GM23338 (cell line): ENCODE data around the gene ATP13A1. TPM values are rescaled to one million over a fixed set of nuclear protein-coding genes. Genes with fewer than 3 reads are reported as not detected.

Experiments
- polyA plus RNA-seq: library from polyadenylated mRNA; unstranded; fragments of >200 nt; fragmentation: Nextera tagmentation; extraction: Ambion mirVana; gene quantifications from 2 replicates; pipeline ENCODE4 v1.2.1, GENCODE V29; 2016
- small RNA-seq: library from RNA; depleted of rRNA; stranded (forward); fragments of <200 nt; gene quantifications from one replicate; pipeline ENCODE3, GENCODE V24; 2014; ENCODE audit warnings: low replicate concordance
- total RNA-seq: library from RNA; depleted of rRNA; stranded (reverse); fragments of >200 nt; shearing (Covaris generic); gene quantifications from 2 replicates; pipeline ENCODE4 v1.2.3, GENCODE V29; 2014; rRNA removed

The ATP13A1 gene
- total and polyA plus RNA-seq, 2 experiments from 2014 or later, result 38.1 to 307 TPM

Small RNAs within 50 kb of the gene (small RNA-seq; reads per million reads assigned to genes)
- not detected for gene AC011458.2

Other genes starting within 250 kb of the ATP13A1 start
- gene TSSK6, start 148.1 kb downstream of the ATP13A1 start, total RNA-seq, result 4.5 and 4.9 TPM in 2 replicates
- 0.28 and 0.63 TPM in 2 replicates for gene TSSK6, start 148.1 kb downstream of the ATP13A1 start, polyA plus RNA-seq
- 37.6 and 143 TPM in 2 replicates for gene NDUFA13, start 147.5 kb downstream of the ATP13A1 start, total RNA-seq
- 598 and 619 TPM in 2 replicates for gene NDUFA13, start 147.5 kb downstream of the ATP13A1 start, polyA plus RNA-seq
- gene YJEFN3, start 134.8 kb downstream of the ATP13A1 start, total RNA-seq, result 0.85 and 3.5 TPM in 2 replicates
- 3.7 and 6.5 TPM in 2 replicates for gene YJEFN3, start 134.8 kb downstream of the ATP13A1 start, polyA plus RNA-seq
- gene CILP2, start 125.4 kb downstream of the ATP13A1 start, total RNA-seq, result 17.0 and 21.6 TPM in 2 replicates
- 4.0 and 5.0 TPM in 2 replicates for gene CILP2, start 125.4 kb downstream of the ATP13A1 start, polyA plus RNA-seq
- gene PBX4, start 45.0 kb downstream of the ATP13A1 start, total RNA-seq, result 1.5 and 2.6 TPM in 2 replicates
- 4.1 and 5.3 TPM in 2 replicates for gene PBX4, start 45.0 kb downstream of the ATP13A1 start, polyA plus RNA-seq
- 49.5 and 63.1 TPM in 2 replicates for gene LPAR2, start 35.5 kb downstream of the ATP13A1 start, total RNA-seq
- 35.8 and 39.4 TPM in 2 replicates for gene LPAR2, start 35.5 kb downstream of the ATP13A1 start, polyA plus RNA-seq
- gene GMIP, start 20.0 kb downstream of the ATP13A1 start, total RNA-seq, result 19.8 and 22.1 TPM in 2 replicates
- 5.1 and 6.2 TPM in 2 replicates for gene GMIP, start 20.0 kb downstream of the ATP13A1 start, polyA plus RNA-seq
- 46.4 and 51.0 TPM in 2 replicates for gene ZNF101, start 5.2 kb upstream of the ATP13A1 start, total RNA-seq
- 47.9 and 52.9 TPM in 2 replicates for gene ZNF101, start 5.2 kb upstream of the ATP13A1 start, polyA plus RNA-seq
- gene ZNF14, start 69.4 kb upstream of the ATP13A1 start, total RNA-seq, result 9.4 and 10.2 TPM in 2 replicates
- gene ZNF14, start 69.4 kb upstream of the ATP13A1 start, polyA plus RNA-seq, result 3.0 and 4.6 TPM in 2 replicates
- gene ZNF506, start 158.1 kb upstream of the ATP13A1 start, total RNA-seq, result 24.7 and 26.0 TPM in 2 replicates
- gene ZNF506, start 158.1 kb upstream of the ATP13A1 start, polyA plus RNA-seq, result 30.4 and 42.1 TPM in 2 replicates
- 44.7 and 58.2 TPM in 2 replicates for gene ZNF253, start 202.2 kb upstream of the ATP13A1 start, total RNA-seq
- 17.6 and 31.4 TPM in 2 replicates for gene ZNF253, start 202.2 kb upstream of the ATP13A1 start, polyA plus RNA-seq
- 122 and 123 TPM in 2 replicates for gene ZNF93, start 237.3 kb upstream of the ATP13A1 start, total RNA-seq
- 40.5 and 48.6 TPM in 2 replicates for gene ZNF93, start 237.3 kb upstream of the ATP13A1 start, polyA plus RNA-seq